Epithelial cell of esophagus (primary cell): ENCODE data around the gene ZNF300.
"Not testable (repeated sequence)": the region's sequence is repeated elsewhere in the genome, so short reads cannot be mapped to it uniquely, and the experiment has no call there.

Experiments used
- DNase-seq: peaks from one replicate; pipeline ENCODE4 v3.0.0; 2010; ENCODE audit warnings: low read depth
- H3K4me3 ChIP-seq: 2 replicates; pipeline ENCODE4 v1.5.1; 2011; ENCODE audit warnings: mild to moderate bottlenecking, low read length, control low read depth
- TF ChIP-seq, protein P1 (sequence below): IDR thresholded peaks from 2 replicates; pipeline ENCODE4 v1.5.1; 2011; ENCODE audit warnings: low read depth, mild to moderate bottlenecking, low read length, control low read depth, inconsistent platforms; ENCODE audit not compliant: insufficient read depth; ENCODE audit errors: missing control alignments

ZNF300 gene

GRCh38 chr5:150860246-150860821 lies 44.4 kb downstream of the ZNF300 start:
- no peak overlapping the region for H3K4me3 ChIP-seq
- TF ChIP-seq, protein P1, sequence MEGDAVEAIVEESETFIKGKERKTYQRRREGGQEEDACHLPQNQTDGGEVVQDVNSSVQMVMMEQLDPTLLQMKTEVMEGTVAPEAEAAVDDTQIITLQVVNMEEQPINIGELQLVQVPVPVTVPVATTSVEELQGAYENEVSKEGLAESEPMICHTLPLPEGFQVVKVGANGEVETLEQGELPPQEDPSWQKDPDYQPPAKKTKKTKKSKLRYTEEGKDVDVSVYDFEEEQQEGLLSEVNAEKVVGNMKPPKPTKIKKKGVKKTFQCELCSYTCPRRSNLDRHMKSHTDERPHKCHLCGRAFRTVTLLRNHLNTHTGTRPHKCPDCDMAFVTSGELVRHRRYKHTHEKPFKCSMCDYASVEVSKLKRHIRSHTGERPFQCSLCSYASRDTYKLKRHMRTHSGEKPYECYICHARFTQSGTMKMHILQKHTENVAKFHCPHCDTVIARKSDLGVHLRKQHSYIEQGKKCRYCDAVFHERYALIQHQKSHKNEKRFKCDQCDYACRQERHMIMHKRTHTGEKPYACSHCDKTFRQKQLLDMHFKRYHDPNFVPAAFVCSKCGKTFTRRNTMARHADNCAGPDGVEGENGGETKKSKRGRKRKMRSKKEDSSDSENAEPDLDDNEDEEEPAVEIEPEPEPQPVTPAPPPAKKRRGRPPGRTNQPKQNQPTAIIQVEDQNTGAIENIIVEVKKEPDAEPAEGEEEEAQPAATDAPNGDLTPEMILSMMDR, result no peak
- no peak for DNase-seq

DNA sequence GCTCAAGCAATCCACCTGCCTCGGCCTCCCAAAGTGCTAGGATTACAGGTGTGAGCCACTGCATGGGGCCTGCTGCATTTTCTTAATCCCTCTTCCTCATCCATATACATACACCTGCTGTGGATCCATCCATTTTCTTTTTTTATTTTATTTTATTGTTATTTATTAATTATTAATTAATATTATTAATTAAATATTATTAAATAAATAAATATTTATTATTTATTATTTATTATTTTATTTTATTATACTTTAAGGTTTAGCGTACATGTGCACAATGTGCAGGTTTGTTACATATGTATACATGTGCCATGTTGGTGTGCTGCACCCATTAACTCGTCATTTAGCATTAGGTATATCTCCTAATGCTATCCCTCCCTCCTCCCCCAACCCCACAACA lies 48.1 kb downstream of the ZNF300 start:
- H3K4me3 ChIP-seq, DNase-seq: not testable (repeated sequence)

GRCh38 chr5:150853561-150853960 lies 51.2 kb downstream of the ZNF300 start:
- TF ChIP-seq, protein P1, result no peak
- H3K4me3 ChIP-seq, result no peak overlapping the region
- DNase-seq, result no peak

DNA sequence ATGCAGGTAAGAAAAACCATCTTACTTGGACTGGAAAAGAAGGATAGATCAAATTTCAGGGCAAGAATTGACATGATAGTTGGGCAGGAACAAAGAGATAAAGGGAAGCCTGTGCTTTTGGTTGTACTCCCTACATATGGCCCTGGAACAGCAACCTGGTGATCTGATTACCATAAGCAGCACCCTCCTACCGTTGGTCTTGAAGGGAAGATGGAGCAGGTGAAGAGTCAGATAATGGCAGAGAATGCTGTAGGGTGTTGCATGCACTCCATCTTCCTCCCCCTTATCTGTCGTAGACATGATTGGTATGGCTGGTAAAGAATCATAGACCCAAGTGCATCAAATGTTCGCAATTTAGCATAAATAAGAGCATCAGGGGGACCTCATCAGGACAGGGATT lies 53.7 kb downstream of the ZNF300 start:
- no peak overlapping the region for H3K4me3 ChIP-seq
- DNase-seq, result peak; percentile 11
- TF ChIP-seq, protein P1, result no peak

DNA sequence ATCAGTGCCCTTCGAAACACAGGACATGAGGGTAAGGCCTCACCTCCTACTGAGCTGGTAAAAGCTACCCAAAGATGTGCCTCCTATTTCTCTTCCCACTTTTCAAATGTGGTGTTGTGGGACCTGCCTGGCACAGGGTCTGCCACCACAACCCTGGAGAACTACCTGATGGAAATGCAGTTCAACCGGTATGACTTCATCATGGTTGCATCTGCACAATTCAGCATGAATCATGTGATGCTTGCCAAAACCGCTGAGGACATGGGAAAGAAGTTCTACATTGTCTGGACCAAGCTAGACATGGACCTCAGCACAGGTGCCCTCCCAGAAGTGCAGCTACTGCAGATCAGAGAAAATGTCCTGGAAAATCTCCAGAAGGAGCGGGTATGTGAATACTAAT lies 56.5 kb downstream of the ZNF300 start:
- DNase-seq, result peak; percentile 69
- H3K4me3 ChIP-seq, result no peak overlapping the region
- TF ChIP-seq, protein P1, result no peak

DNA sequence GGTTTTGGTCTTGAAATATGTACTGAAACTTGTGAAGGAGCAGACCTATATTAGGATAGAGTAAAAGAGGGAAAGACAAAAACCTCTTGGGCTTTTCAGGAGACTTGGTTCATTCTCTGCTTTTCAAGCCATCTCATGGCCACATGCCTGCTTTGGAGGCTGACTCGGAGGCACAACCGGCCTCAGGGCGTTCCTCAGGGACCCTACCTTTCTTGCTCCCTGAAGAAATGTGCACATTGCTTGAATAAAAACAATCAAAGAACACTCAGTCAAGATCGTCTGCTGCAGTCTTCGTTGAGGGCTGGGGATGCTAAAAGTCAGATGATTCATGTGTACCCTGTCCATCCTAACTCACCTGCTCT lies 57.5 kb downstream of the ZNF300 start:
- DNase-seq, result no peak
- TF ChIP-seq, protein P1, result no peak
- H3K4me3 ChIP-seq, result no peak overlapping the region

- DNase-seq, result peak; percentile 93
- H3K4me3 ChIP-seq, result no peak overlapping the region
- TF ChIP-seq, protein P1, result peak; percentile 70
Measured at GRCh38 chr5:150846654-150847333, 58.0 kb downstream of the ZNF300 start.

DNA sequence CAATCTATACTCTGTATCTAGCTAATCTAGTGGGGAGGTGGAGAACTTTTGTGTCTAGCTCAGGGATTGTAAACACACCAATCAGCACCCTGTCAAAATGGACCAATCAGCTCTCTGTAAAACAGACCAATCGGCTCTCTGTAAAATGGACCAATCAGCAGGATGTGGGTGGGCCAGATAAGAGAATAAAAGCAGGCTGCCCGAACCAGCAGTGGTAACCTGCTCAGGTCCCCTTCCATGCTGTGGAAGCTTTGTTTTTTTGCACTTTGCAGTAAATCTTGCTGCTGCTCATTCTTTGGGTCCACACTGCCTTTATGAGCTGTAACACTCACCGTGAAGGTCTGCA lies 58.5 kb downstream of the ZNF300 start, which contains the start of gene IRGM:
Gene IRGM (plus strand): TSS at position 214 of the 346 bp plus-strand sequence. CDS start 1,603 bp downstream, outside the sequence.
- not testable (repeated sequence) for H3K4me3 ChIP-seq, DNase-seq

- DNase-seq, H3K4me3 ChIP-seq: not testable (repeated sequence)
Measured at GRCh38 chr5:150845185-150845859, 59.5 kb downstream of the ZNF300 start.
